ENCODE results near the gene IQGAP2.

- TF ChIP-seq CTCF (IDR thresholded peaks at IDR 0.05) (no peak), POLR2A (IDR thresholded peaks at IDR 0.05) (no peak)
Observed at GRCh38 chr5:76408104-76408654, 5.1 kb downstream of the IQGAP2 start.

Data from transverse colon (tissue), 3 donors.